ENCODE measurements around the gene TPCN1. TPM values are rescaled to one million over a fixed set of nuclear protein-coding genes. Genes with fewer than 3 reads are reported as not detected.
A peak's percentile ranks its signal among the peaks of the same experiment; 100 is the strongest.

The TPCN1 gene
- polyA plus RNA-seq, 1 of the 3 experiments (the other 2 are of a cell fraction) = 15.7 TPM

GRCh38 chr12:113186666-113187325 lies 34.5 kb upstream of the TPCN1 start:
- DNase-seq = no peak
- H3K4me2 ChIP-seq = peak overlapping the region; percentile 95
- ChIA-PET CTCF (interaction anchor here (1.1 to 2.2 kb wide), 3 partner anchors 9 to 239 kb away, joined by 5 to 9 read pairs (median 6); no protein-coding TSS in a partner anchor), POLR2A (no interaction called here)
- H4K20me1 ChIP-seq (ENCODE audit: insufficient read depth) = no peaks in the 10 kb centered on the region; the same call in none of the 2 replicates
- H3K4me1 ChIP-seq (ENCODE audit: control insufficient read depth in 1 of 2, insufficient read depth in 2 of 2, low read depth in 1 of 2, low read length in 1 of 2) = peaks cover 5 to 13% of the 10 kb centered on the region in 2 experiments; a peak in 2 of 4 replicates
- WGBS (ENCODE audit: low lambda C conversion rate) = 90% methylated on average over 7 of the region's 16 CpGs
- peak overlapping the region; percentile 99; the same call in 1 of the 2 replicates for H3K9ac ChIP-seq
- peaks cover 9% of the 10 kb centered on the region for H3F3A ChIP-seq (replicated peaks; ENCODE audit: insufficient read depth)
- 0 out of 4 replicates have a peak overlapping the region, but pooled peaks of 1 of the 2 experiments have one; percentile 93 for H3K27ac ChIP-seq (ENCODE audit: low read depth in 2 of 2, low read length in 1 of 2)
- TF ChIP-seq JUND (IDR thresholded peaks at IDR 0.05) (no peak), CHD2 (IDR thresholded peaks at IDR 0.05; ENCODE audit: low read length, partially characterized antibody) (no peak), ZBTB33 (IDR thresholded peaks at IDR 0.05; ENCODE audit: borderline replicate concordance, low read depth) (no peak), PBX3 (IDR thresholded peaks at IDR 0.05) (no peak), POLR2AphosphoS5 (IDR thresholded peaks at IDR 0.05; ENCODE audit: low read depth, low read length) (no peak), REST (IDR thresholded peaks at IDR 0.05; ENCODE audit: low read depth, low read length) (no peak), RAD21 (IDR thresholded peaks at IDR 0.05; ENCODE audit: low read length) (no peak), RFX5 (IDR thresholded peaks at IDR 0.05; ENCODE audit: low read length) (no peak), TAF1 (IDR thresholded peaks at IDR 0.05; ENCODE audit: borderline replicate concordance, low read depth, low read length) (no peak), MEF2A (IDR thresholded peaks at IDR 0.05; ENCODE audit: borderline replicate concordance, low read depth) (no peak), FOXM1 (IDR thresholded peaks at IDR 0.05; ENCODE audit: low read depth) (no peak), USF1 (IDR thresholded peaks at IDR 0.05; ENCODE audit: borderline replicate concordance, low read depth) (no peak), GATA2 (CRISPR knock-in tag; IDR thresholded peaks at IDR 0.05) (no peak), MAX (IDR thresholded peaks at IDR 0.05; ENCODE audit: low read depth) (no peak), EZH2phosphoT487 (IDR thresholded peaks at IDR 0.05; ENCODE audit: borderline replicate concordance, low read depth) (no peak), NRF1 (IDR thresholded peaks at IDR 0.05; ENCODE audit: low read depth, low read length) (no peak), NFIC (IDR thresholded peaks at IDR 0.05; ENCODE audit: borderline replicate concordance) (no peak)
- H3K9me2 ChIP-seq = no peaks in the 10 kb centered on the region
- peaks cover 9 to 12% of the 10 kb centered on the region in 2 experiments for H3K36me3 ChIP-seq (replicated peaks in 1 of 2; ENCODE audit: control insufficient read depth in 1 of 2, insufficient read depth in 2 of 2, low read length in 1 of 2)
- peaks cover 63% of the 10 kb centered on the region for H3K79me2 ChIP-seq (ENCODE audit: insufficient read depth)
- no peaks in the 10 kb centered on the region for H3K9me3 ChIP-seq
- H3K4me3 ChIP-seq (ENCODE audit: low read depth in 2 of 2, low read length in 1 of 2) = peak overlapping the region; percentile 76 to 92; a peak in 3 of 4 replicates
- H3K27me3 ChIP-seq (ENCODE audit: insufficient read depth) = no peaks in the 10 kb centered on the region
- H2AFZ ChIP-seq (ENCODE audit: low read depth) = no peak overlapping the region
